ENCODE measurements around the gene TOR1AIP2. TPM values are rescaled to one million over a fixed set of nuclear protein-coding genes. Genes with fewer than 3 reads are reported as not detected.

TOR1AIP2 gene
- total RNA-seq, 2 donors from 2014 or later: 70.9 to 78.3 TPM

GRCh38 chr1:179815641-179816040 lies 62.0 kb downstream of the TOR1AIP2 start:
- no peak overlapping the region for H3K27ac Mint-ChIP-seq
- no peaks in the 10 kb centered on the region for H3K9me3 Mint-ChIP-seq
- Histone ChIP-seq H3K4me1 (ENCODE audit: control insufficient read depth, insufficient read depth, low read length) (no peaks in the 10 kb centered on the region), H3K9me3 (ENCODE audit: control insufficient read depth, low read length) (no peaks in the 10 kb centered on the region), H3K4me3 (ENCODE audit: low read length) (peak overlapping the region; percentile 81), H3K9ac (ENCODE audit: extremely low read depth, low read length, poor library complexity, severe bottlenecking) (no peak overlapping the region), H3K27ac (ENCODE audit: low read depth, low read length) (no peak overlapping the region), H3K27me3 (ENCODE audit: control insufficient read depth, insufficient read depth, low read length, poor library complexity, severe bottlenecking) (peaks cover 23% of the 10 kb centered on the region), H3K36me3 (ENCODE audit: control insufficient read depth, insufficient read depth, low read length) (no peaks in the 10 kb centered on the region)
- WGBS, 2 experiments (ENCODE audit: insufficient coverage in 1 of 2, insufficient read length in 1 of 2): 54 to 83% methylated on average over 1 to 5 of the region's 5 CpGs
- H3K36me3 Mint-ChIP-seq (ENCODE audit: low read depth): no peaks in the 10 kb centered on the region
- H3K27me3 Mint-ChIP-seq (ENCODE audit: insufficient read depth): peaks cover 60% of the 10 kb centered on the region
- H3K4me3 Mint-ChIP-seq: peak overlapping the region; percentile 64
- DNase-seq: no peak
- H3K4me1 Mint-ChIP-seq: peaks cover 23% of the 10 kb centered on the region
- no peak for TF ChIP-seq CTCF (conservative IDR thresholded peaks at IDR 0.05)

- no peaks in the 10 kb centered on the region for H3K36me3 Mint-ChIP-seq (ENCODE audit: low read depth)
- H3K4me1 Mint-ChIP-seq: peaks cover 23% of the 10 kb centered on the region
Measured at GRCh38 chr1:179814546-179814838, 63.1 kb downstream of the TOR1AIP2 start.

GRCh38 chr1:179813626-179814545 lies 63.7 kb downstream of the TOR1AIP2 start:
- Mint-ChIP-seq H3K9me3 (no peaks in the 10 kb centered on the region), H3K4me3 (no peak overlapping the region), H3K36me3 (ENCODE audit: low read depth) (no peaks in the 10 kb centered on the region), H3K4me1 (peaks cover 22% of the 10 kb centered on the region), H3K27me3 (ENCODE audit: insufficient read depth) (peaks cover 61% of the 10 kb centered on the region), H3K27ac (no peak overlapping the region)
- Histone ChIP-seq H3K36me3 (ENCODE audit: control insufficient read depth, insufficient read depth, low read length) (no peaks in the 10 kb centered on the region), H3K9me3 (ENCODE audit: control insufficient read depth, low read length) (no peaks in the 10 kb centered on the region), H3K27me3 (ENCODE audit: control insufficient read depth, insufficient read depth, low read length, poor library complexity, severe bottlenecking) (peaks cover 23% of the 10 kb centered on the region), H3K27ac (ENCODE audit: low read depth, low read length) (no peak overlapping the region), H3K4me3 (ENCODE audit: low read length) (no peak overlapping the region), H3K4me1 (ENCODE audit: control insufficient read depth, insufficient read depth, low read length) (no peaks in the 10 kb centered on the region), H3K9ac (ENCODE audit: extremely low read depth, low read length, poor library complexity, severe bottlenecking) (no peak overlapping the region)
- 80 to 90% methylated on average over 10 to 28 of the region's 28 CpGs for WGBS, 2 experiments (ENCODE audit: insufficient coverage in 1 of 2, insufficient read length in 1 of 2)
- TF ChIP-seq CTCF (conservative IDR thresholded peaks at IDR 0.05): no peak
- DNase-seq: no peak

More at GRCh38 chr1:179814546-179814838, 63.1 kb downstream of the TOR1AIP2 start:
- no peak for TF ChIP-seq CTCF (conservative IDR thresholded peaks at IDR 0.05)
- Histone ChIP-seq H3K27me3 (ENCODE audit: control insufficient read depth, insufficient read depth, low read length, poor library complexity, severe bottlenecking) (peaks cover 23% of the 10 kb centered on the region), H3K27ac (ENCODE audit: low read depth, low read length) (no peak overlapping the region), H3K4me1 (ENCODE audit: control insufficient read depth, insufficient read depth, low read length) (no peaks in the 10 kb centered on the region), H3K4me3 (ENCODE audit: low read length) (peak overlapping the region; percentile 81), H3K9ac (ENCODE audit: extremely low read depth, low read length, poor library complexity, severe bottlenecking) (no peak overlapping the region), H3K9me3 (ENCODE audit: control insufficient read depth, low read length) (no peaks in the 10 kb centered on the region), H3K36me3 (ENCODE audit: control insufficient read depth, insufficient read depth, low read length) (no peaks in the 10 kb centered on the region)
- Mint-ChIP-seq H3K27ac (no peak overlapping the region), H3K4me3 (peak overlapping the region; percentile 64), H3K9me3 (no peaks in the 10 kb centered on the region), H3K27me3 (ENCODE audit: insufficient read depth) (peaks cover 63% of the 10 kb centered on the region)
- no peak for DNase-seq
- WGBS, 2 experiments (ENCODE audit: insufficient coverage in 1 of 2, insufficient read length in 1 of 2): 13 to 14% methylated on average over 14 to 16 of the region's 16 CpGs
